Activated CD8-positive, alpha-beta T cell treated with anti-CD3 and anti-CD28 coated beads for 36 hours (primary cell): Measurements from ENCODE around the gene ACSL1. TPM values are rescaled to one million over a fixed set of nuclear protein-coding genes. Genes with fewer than 3 reads are reported as not detected.
A peak's percentile ranks its signal among the peaks of the same experiment; 100 is the strongest.

ENCODE experiments used
- ATAC-seq: fragments of 200-7000 bp; cut with Tn5 transposase; one replicate; pipeline ENCODE4 v1.10.0; 2021; ENCODE audit warnings: mild to moderate bottlenecking, moderate library complexity
- CTCF ChIA-PET: fragments of 350-600 bp; sonication (Branson Sonifier 250); formaldehyde crosslinking; loops from one replicate; lab custom pipeline; 2021; ENCODE audit warnings: antibody characterized with exemption; lab: Charles Lee
- POLR2A ChIA-PET: fragments of 350-600 bp; sonication (Branson Sonifier 250); formaldehyde crosslinking; loops from one replicate; lab custom pipeline; 2021; ENCODE audit warnings: antibody characterized with exemption; lab: Charles Lee
- DNase-seq: peaks from one replicate; pipeline ENCODE4 v3.0.0-alpha.2; 2020
- H3K27ac Mint-ChIP-seq: one replicate; pipeline ENCODE4 v1.8.0; 2021; ENCODE audit warnings: mild to moderate bottlenecking, mixed read lengths
- H3K27me3 Mint-ChIP-seq: one replicate; pipeline ENCODE4 v1.8.0; 2021; ENCODE audit warnings: mixed read lengths
- H3K36me3 Mint-ChIP-seq: one replicate; pipeline ENCODE4 v1.8.0; 2021; ENCODE audit warnings: low read depth, mixed read lengths
- H3K4me1 Mint-ChIP-seq: one replicate; pipeline ENCODE4 v1.8.0; 2021; ENCODE audit warnings: low read depth, mixed read lengths
- H3K4me3 Mint-ChIP-seq: one replicate; pipeline ENCODE4 v1.8.0; 2021; ENCODE audit warnings: mild to moderate bottlenecking, moderate library complexity, mixed read lengths
- H3K9me3 Mint-ChIP-seq: one replicate; pipeline ENCODE4 v1.8.0; 2021; ENCODE audit warnings: mixed read lengths
- CTCF ChIP-seq: fragments of 200-600 bp; IDR thresholded peaks from one replicate; pipeline ENCODE4 v1.8.0; 2022; ENCODE audit warnings: antibody characterized with exemption, mild to moderate bottlenecking
- intact Hi-C: fragments of 100-400 bp; cut with micrococcal nuclease; formaldehyde crosslinking; loops from one replicate; pipeline ENCODE4 v1.10.0; 2022
- total RNA-seq, 2 experiments: library from RNA; stranded (reverse); gene quantifications; one replicate each; pipeline ENCODE4 v1.2.3, GENCODE V29; 2021

The ACSL1 gene, protein sequence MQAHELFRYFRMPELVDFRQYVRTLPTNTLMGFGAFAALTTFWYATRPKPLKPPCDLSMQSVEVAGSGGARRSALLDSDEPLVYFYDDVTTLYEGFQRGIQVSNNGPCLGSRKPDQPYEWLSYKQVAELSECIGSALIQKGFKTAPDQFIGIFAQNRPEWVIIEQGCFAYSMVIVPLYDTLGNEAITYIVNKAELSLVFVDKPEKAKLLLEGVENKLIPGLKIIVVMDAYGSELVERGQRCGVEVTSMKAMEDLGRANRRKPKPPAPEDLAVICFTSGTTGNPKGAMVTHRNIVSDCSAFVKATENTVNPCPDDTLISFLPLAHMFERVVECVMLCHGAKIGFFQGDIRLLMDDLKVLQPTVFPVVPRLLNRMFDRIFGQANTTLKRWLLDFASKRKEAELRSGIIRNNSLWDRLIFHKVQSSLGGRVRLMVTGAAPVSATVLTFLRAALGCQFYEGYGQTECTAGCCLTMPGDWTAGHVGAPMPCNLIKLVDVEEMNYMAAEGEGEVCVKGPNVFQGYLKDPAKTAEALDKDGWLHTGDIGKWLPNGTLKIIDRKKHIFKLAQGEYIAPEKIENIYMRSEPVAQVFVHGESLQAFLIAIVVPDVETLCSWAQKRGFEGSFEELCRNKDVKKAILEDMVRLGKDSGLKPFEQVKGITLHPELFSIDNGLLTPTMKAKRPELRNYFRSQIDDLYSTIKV
- 10 to 100 TPM; 12.8 to 13.1 TPM for total RNA-seq

- peaks cover 44% of the 10 kb centered on the region for H3K4me1 Mint-ChIP-seq
- no peak for TF ChIP-seq CTCF
- H3K27ac Mint-ChIP-seq, result peak within 1 kb of the TSS; percentile 85
- ChIA-PET POLR2A (interaction anchor here (1.4 to 3.1 kb wide), 3 partner anchors 24 to 558 kb away, joined by 4 to 15 read pairs (median 4); partner anchors contain the start of gene CENPU), CTCF (no interaction called here)
- intact Hi-C loops, result no loop called here
- H3K4me3 Mint-ChIP-seq, result peak within 1 kb of the TSS; percentile 84
- peak; percentile 81 for DNase-seq
- H3K9me3 Mint-ChIP-seq, result no peaks in the 10 kb centered on the region
- H3K36me3 Mint-ChIP-seq, result peaks cover 3% of the 10 kb centered on the region
- H3K27me3 Mint-ChIP-seq, result no peaks in the 10 kb centered on the region
- ATAC-seq, result peak; percentile 87
Observed at GRCh38 chr4:184825896-184826690, at the start of gene ACSL1. TSS of gene ACSL1 (minus strand) at chr4:184825968. CDS start at chr4:184803514, 22,454 bp downstream.

DNA sequence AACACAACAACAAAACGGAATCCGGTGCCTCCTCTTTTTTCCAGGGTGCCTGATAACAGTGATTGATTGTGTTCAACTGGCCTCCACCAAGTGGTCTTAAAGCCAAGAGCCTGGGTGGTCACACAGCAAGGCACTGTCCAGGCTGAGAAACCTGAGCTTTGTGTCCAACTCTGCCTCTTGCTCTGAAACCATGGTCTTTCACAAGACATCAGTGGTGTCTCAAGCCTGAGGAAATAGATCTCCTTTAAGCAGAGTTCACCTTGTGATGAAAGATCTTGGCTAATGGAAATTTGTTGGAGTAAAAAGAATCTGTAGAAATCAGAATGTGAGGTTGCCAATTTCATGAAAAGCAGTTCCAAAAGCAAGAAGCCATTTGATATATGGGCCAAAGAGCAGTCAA, 47.3 kb upstream of the ACSL1 start:
- no peak overlapping the region for H3K4me3 Mint-ChIP-seq
- no peaks in the 10 kb centered on the region for H3K4me1 Mint-ChIP-seq
- H3K36me3 Mint-ChIP-seq, result no peaks in the 10 kb centered on the region
- no peak overlapping the region for H3K27ac Mint-ChIP-seq
- no peak for ATAC-seq
- ChIA-PET POLR2A (interaction anchor here (0.9 kb wide), 1 partner anchor 65 kb away, joined by 6 read pairs; no protein-coding TSS in a partner anchor), CTCF (no interaction called here)
- DNase-seq, result no peak
- H3K9me3 Mint-ChIP-seq, result no peaks in the 10 kb centered on the region
- H3K27me3 Mint-ChIP-seq, result no peaks in the 10 kb centered on the region
- intact Hi-C loops, result no loop called here
- TF ChIP-seq CTCF, result no peak

- ChIA-PET CTCF (no interaction called here), POLR2A (interaction anchor here (0.6 kb wide), 1 partner anchor 780 kb away, joined by 3 read pairs; no protein-coding TSS in a partner anchor)
- ATAC-seq (no peak), DNase-seq (no peak)
- intact Hi-C loops, result no loop called here
- Mint-ChIP-seq H3K27me3 (peaks cover 1% of the 10 kb centered on the region), H3K27ac (no peak overlapping the region), H3K4me3 (no peak overlapping the region), H3K9me3 (no peaks in the 10 kb centered on the region), H3K36me3 (no peaks in the 10 kb centered on the region), H3K4me1 (no peaks in the 10 kb centered on the region)
- no peak for TF ChIP-seq CTCF
Observed at GRCh38 chr4:184870718-184871117, 45.0 kb upstream of the ACSL1 start.

DNA sequence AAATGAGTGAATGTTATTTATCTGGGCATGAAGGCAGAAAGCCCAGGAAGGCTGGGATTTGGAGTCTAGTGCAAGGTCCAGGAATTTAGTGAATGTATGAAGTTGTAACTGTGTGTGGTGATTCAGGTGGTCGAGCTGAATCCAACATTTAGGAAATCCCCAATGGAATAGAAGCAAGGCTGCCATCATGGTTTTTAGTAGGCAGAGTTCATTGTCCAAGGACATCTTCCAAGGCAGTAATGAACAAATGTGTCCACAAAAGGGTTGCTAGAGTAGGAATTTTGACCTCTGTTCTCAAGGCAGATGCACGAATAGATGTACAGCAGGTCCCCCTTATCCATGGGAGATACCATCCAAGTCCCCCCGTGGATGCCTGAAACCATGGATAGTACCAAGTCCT, 42.9 kb upstream of the ACSL1 start:
- H3K4me1 Mint-ChIP-seq, result no peaks in the 10 kb centered on the region
- DNase-seq (no peak), ATAC-seq (no peak)
- no peak overlapping the region for H3K27ac Mint-ChIP-seq
- H3K36me3 Mint-ChIP-seq, result no peaks in the 10 kb centered on the region
- no peak overlapping the region for H3K4me3 Mint-ChIP-seq
- TF ChIP-seq CTCF, result no peak
- ChIA-PET POLR2A (no interaction called here), CTCF (no interaction called here)
- H3K27me3 Mint-ChIP-seq, result peaks cover 1% of the 10 kb centered on the region
- intact Hi-C loops, result no loop called here
- H3K9me3 Mint-ChIP-seq, result no peaks in the 10 kb centered on the region
